ENCODE measurements around the gene NKD2. TPM values are rescaled to one million over a fixed set of nuclear protein-coding genes. Genes with fewer than 3 reads are reported as not detected.
"Not testable (repeated sequence)": the region's sequence is repeated elsewhere in the genome, so short reads cannot be mapped to it uniquely, and the experiment has no call there.

NKD2 gene
- total RNA-seq, 1 experiment from 2014 or later, result 12.3 TPM

DNA sequence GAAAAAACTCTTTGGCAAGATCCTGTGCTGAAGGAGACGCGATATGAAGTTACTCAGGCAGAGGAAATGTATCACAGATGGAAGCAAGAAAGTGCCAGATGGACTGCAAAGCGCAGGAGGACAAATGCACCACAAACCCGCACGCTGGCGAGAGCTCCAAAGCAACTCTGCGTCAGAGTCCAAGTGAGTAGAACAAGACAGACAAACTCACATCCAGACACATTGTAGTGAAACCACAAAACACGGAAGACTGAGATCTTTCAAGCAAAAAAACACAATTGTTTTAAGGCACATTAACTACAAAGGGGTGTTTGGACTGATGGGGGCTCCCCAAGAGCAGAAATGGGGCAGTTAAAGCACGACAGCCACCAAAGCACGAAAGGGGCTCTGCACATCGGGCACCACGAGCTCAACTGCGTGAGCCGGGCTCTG, 39.2 kb upstream of the NKD2 start:
- no peaks in the 10 kb centered on the region for H3K36me3 ChIP-seq (ENCODE audit: control insufficient read depth, insufficient read depth, low read length)
- intact Hi-C loops (cut with micrococcal nuclease; ENCODE audit: unreplicated experiment), result no loop called here
- H3K9me3 ChIP-seq (ENCODE audit: control insufficient read depth, insufficient read depth, low read depth, low read length), result no peaks in the 10 kb centered on the region
- no peak for TF ChIP-seq TCF7L2 (IDR thresholded peaks at IDR 0.05; ENCODE audit: low read depth, low read length)
- TF ChIP-seq, protein P1, sequence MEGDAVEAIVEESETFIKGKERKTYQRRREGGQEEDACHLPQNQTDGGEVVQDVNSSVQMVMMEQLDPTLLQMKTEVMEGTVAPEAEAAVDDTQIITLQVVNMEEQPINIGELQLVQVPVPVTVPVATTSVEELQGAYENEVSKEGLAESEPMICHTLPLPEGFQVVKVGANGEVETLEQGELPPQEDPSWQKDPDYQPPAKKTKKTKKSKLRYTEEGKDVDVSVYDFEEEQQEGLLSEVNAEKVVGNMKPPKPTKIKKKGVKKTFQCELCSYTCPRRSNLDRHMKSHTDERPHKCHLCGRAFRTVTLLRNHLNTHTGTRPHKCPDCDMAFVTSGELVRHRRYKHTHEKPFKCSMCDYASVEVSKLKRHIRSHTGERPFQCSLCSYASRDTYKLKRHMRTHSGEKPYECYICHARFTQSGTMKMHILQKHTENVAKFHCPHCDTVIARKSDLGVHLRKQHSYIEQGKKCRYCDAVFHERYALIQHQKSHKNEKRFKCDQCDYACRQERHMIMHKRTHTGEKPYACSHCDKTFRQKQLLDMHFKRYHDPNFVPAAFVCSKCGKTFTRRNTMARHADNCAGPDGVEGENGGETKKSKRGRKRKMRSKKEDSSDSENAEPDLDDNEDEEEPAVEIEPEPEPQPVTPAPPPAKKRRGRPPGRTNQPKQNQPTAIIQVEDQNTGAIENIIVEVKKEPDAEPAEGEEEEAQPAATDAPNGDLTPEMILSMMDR (IDR thresholded peaks at IDR 0.05), result no peak
- no peak for TF ChIP-seq SIN3A (IDR thresholded peaks at IDR 0.05; ENCODE audit: borderline replicate concordance, insufficient read depth, low read depth, low read length)
- H3K4me1 ChIP-seq (ENCODE audit: control insufficient read depth, insufficient read depth, low read length), result no peaks in the 10 kb centered on the region
- H3K27me3 ChIP-seq (ENCODE audit: control insufficient read depth, insufficient read depth, low read length), result peaks cover 18% of the 10 kb centered on the region; the same call in 1 of the 2 replicates
- BruUV-seq (replicated peaks), result no TSS peak
- in situ Hi-C loops (cut with HindIII; ENCODE audit: low pct_unique_long_range_greater_than_20kb, low sequenced_read_pairs), result no loop called here
- H3K4me3 ChIP-seq (ENCODE audit: low read depth in 2 of 2, low read length in 2 of 2), result no peak overlapping the region
- DNase-seq (ENCODE audit: low read depth, low spot score) (no peak), ATAC-seq (no peak)
- ChIA-PET CTCF (no interaction called here), POLR2A (no interaction called here)
- no peak overlapping the region for H3K27ac ChIP-seq (ENCODE audit: low read length)

DNA sequence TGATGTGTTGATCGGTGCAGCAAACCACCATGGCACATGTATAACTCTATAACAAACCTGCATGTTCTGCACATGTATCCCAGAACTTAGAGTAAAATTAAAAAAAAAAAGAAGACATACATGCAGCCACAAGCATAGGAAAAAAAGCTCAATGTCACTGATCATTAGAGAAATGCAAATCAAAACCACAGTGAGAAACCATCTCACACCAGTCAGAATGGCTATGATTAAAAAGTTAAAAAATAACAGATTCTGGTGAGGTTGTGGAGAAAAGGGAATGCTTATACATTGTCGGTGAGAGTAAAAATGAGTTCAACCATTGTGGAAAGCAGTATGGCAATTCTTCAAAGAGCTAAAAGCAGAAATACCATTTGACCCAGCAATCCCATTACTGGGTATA, 36.0 kb upstream of the NKD2 start:
- CTCF ChIA-PET, result not testable (repeated sequence)

DNA sequence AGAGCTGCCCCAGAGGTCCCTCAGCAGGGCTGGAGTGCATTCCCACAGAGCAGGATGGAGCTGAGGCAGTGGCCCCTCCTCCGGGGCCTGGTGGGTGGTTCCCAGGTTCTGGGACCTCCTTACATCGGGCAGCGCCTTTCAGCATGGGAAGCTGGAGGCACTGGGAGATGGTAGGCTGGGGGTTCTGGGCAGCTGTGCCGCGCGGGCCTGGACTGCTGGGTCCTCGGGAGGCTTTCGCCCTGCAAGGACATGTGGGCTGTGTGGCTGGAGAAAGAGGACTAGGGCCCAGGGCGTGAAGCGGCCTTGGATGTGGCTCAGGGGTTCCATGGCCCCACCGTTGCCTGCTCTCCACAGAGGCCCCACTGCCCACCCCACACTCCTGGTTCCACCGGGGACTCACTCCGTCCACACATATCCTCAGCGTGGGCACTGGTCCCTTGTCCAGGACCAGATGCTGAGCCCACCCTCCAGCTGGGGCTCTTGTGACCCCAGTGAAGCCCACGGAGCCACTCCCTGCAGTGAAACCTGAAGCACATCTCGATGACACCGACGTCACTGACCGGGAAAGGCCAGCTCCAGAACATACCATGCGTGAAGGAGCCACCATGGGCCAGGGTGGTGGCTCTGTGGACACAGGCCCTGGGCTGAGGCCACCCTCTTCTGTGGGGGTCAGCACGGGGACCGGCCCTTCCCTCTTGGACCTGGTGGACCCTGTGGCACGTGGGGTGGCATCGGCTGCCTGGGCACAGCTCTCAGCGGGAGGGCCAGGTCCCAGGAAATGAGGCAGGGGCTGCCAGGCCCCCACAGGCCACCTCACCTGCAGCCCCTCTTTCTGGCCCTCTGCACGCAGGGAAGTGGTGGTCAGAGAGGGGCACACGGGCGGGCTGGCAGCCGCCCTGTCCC, 31.5 kb upstream of the NKD2 start:
- no peaks in the 10 kb centered on the region for H3K36me3 ChIP-seq (ENCODE audit: control insufficient read depth, insufficient read depth, low read length)
- H3K9me3 ChIP-seq (ENCODE audit: control insufficient read depth, insufficient read depth, low read depth, low read length), result no peaks in the 10 kb centered on the region
- BruUV-seq (replicated peaks), result no TSS peak
- no peak for ATAC-seq
- no peaks in the 10 kb centered on the region for H3K4me1 ChIP-seq (ENCODE audit: control insufficient read depth, insufficient read depth, low read length)
- ChIA-PET CTCF (no interaction called here), POLR2A (no interaction called here)
- DNase-seq (ENCODE audit: low read depth, low spot score), result no peak
- in situ Hi-C loops (cut with HindIII; ENCODE audit: low pct_unique_long_range_greater_than_20kb, low sequenced_read_pairs), result no loop called here
- no peak overlapping the region for H3K27ac ChIP-seq (ENCODE audit: low read length)
- intact Hi-C loops (cut with micrococcal nuclease; ENCODE audit: unreplicated experiment), result no loop called here
- H3K27me3 ChIP-seq (ENCODE audit: control insufficient read depth, insufficient read depth, low read length), result no peaks in the 10 kb centered on the region
- no peak overlapping the region for H3K4me3 ChIP-seq (ENCODE audit: low read depth in 2 of 2, low read length in 2 of 2)
- TF ChIP-seq, protein P1 (IDR thresholded peaks at IDR 0.05), result no peak
- TF ChIP-seq TCF7L2 (IDR thresholded peaks at IDR 0.05; ENCODE audit: low read depth, low read length) (no peak), SIN3A (IDR thresholded peaks at IDR 0.05; ENCODE audit: borderline replicate concordance, insufficient read depth, low read depth, low read length) (no peak), POLR2AphosphoS5 (IDR thresholded peaks at IDR 0.05; ENCODE audit: low read depth, low read length) (no peak)
- TF ChIP-seq, protein P2, sequence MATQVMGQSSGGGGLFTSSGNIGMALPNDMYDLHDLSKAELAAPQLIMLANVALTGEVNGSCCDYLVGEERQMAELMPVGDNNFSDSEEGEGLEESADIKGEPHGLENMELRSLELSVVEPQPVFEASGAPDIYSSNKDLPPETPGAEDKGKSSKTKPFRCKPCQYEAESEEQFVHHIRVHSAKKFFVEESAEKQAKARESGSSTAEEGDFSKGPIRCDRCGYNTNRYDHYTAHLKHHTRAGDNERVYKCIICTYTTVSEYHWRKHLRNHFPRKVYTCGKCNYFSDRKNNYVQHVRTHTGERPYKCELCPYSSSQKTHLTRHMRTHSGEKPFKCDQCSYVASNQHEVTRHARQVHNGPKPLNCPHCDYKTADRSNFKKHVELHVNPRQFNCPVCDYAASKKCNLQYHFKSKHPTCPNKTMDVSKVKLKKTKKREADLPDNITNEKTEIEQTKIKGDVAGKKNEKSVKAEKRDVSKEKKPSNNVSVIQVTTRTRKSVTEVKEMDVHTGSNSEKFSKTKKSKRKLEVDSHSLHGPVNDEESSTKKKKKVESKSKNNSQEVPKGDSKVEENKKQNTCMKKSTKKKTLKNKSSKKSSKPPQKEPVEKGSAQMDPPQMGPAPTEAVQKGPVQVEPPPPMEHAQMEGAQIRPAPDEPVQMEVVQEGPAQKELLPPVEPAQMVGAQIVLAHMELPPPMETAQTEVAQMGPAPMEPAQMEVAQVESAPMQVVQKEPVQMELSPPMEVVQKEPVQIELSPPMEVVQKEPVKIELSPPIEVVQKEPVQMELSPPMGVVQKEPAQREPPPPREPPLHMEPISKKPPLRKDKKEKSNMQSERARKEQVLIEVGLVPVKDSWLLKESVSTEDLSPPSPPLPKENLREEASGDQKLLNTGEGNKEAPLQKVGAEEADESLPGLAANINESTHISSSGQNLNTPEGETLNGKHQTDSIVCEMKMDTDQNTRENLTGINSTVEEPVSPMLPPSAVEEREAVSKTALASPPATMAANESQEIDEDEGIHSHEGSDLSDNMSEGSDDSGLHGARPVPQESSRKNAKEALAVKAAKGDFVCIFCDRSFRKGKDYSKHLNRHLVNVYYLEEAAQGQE (IDR thresholded peaks at IDR 0.05; ENCODE audit: insufficient read depth in 1 of 2, low read depth in 2 of 2, low read length in 1 of 2), result no peak

More for the DNA sequence above, 36.0 kb upstream of the NKD2 start:
- H3K4me1 ChIP-seq (ENCODE audit: control insufficient read depth, insufficient read depth, low read length); POLR2A ChIA-PET; intact Hi-C loops (cut with micrococcal nuclease; ENCODE audit: unreplicated experiment); H3K9me3 ChIP-seq (ENCODE audit: control insufficient read depth, insufficient read depth, low read depth, low read length); H3K36me3 ChIP-seq (ENCODE audit: control insufficient read depth, insufficient read depth, low read length); ATAC-seq; BruUV-seq (replicated peaks); H3K4me3 ChIP-seq (ENCODE audit: low read depth in 2 of 2, low read length in 2 of 2); H3K27ac ChIP-seq (ENCODE audit: low read length); DNase-seq (ENCODE audit: low read depth, low spot score); in situ Hi-C loops (cut with HindIII; ENCODE audit: low pct_unique_long_range_greater_than_20kb, low sequenced_read_pairs): not testable (repeated sequence)
- peaks cover 14% of the 10 kb centered on the region; the same call in 1 of the 2 replicates for H3K27me3 ChIP-seq (ENCODE audit: control insufficient read depth, insufficient read depth, low read length)

All from Panc1 (cell line).